HG03565 (cell line): ENCODE data around the gene ATP10A.
"Not testable (repeated sequence)": the region's sequence is repeated elsewhere in the genome, so short reads cannot be mapped to it uniquely, and the experiment has no call there.

Source experiments
- ATAC-seq: cut with Tn5 transposase; IDR thresholded peaks from one replicate; pipeline ENCODE4 v1.9.1; 2021; ENCODE audit warnings: mild to moderate bottlenecking, moderate library complexity; ENCODE audit not compliant: unreplicated experiment

ATP10A gene

DNA sequence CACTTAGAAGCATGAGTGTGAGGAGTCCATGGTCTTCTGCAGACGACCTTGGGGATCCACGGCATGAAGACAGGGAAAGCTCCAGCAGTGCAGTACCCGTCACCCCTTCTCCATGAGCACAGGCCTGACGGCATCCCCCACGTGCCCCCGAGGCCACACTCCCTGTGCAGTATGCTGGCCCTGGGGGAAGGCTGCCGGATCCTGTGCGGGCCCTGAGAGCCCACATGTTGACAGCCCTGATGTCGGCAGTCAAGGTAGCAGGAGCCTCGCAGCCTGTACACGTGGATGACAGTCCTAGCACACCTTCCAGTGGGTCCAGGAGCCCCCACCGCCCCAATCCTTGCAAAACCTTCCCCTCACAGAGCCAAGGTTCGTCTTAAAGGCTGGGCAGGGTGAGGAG lies 195.3 kb downstream of the ATP10A start:
- ATAC-seq = no peak

DNA sequence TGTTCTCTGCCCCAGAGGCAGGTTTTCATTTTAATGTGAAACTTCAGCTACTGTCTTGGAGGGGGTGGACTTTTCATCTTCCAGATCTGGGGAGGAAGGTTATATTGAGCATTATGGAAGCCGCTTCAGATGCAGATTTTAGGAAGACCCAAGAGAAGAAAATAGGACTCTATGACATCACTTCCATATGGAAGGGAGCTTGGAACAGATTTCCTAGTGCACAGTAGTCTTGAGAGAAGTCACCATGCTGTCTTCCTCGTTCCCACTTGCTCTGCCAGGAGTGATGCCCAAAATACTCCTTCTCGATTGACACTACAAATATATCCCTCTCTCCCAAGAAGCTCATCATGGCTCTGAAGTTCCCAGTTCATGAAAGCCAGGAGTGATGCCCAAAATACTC lies 197.2 kb downstream of the ATP10A start:
- ATAC-seq = no peak

DNA sequence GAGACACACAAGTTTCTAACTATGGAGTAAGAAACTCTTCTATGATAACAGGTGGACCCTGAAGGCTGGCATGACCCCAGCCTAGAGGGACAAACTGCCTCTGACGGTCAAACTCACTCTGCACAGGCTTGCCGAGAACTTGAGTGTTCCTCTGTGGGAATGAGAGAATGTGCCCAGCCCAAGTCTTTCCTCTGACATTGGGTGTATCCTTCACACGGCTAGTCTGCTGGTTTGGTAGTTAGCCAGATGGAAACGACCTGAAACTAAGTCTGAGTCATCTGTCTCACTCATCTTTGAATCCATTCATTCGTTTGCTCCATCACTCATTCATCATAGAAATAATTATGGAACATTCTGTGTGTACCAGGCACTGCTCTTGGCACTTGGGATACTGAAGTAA lies 198.4 kb downstream of the ATP10A start:
- no peak for ATAC-seq

DNA sequence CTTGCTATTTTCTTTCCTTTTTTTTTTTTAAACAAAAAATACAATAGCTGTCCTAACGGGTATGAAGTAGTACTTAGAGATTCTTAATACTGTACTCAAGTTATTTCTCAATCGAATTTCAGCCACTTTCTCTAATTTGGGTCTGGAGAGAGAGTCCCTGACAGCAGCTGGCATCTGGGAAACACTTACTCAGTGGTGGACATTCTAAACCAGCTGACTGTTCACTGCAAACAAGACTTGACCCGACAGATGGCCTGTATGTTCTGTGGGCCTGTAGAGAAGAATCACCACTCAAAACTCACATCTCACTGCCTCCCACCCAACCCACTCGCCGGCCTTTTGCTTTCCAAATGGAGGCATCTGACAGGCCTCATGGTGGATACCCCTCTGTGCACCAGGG lies 199.6 kb downstream of the ATP10A start:
- no peak for ATAC-seq

DNA sequence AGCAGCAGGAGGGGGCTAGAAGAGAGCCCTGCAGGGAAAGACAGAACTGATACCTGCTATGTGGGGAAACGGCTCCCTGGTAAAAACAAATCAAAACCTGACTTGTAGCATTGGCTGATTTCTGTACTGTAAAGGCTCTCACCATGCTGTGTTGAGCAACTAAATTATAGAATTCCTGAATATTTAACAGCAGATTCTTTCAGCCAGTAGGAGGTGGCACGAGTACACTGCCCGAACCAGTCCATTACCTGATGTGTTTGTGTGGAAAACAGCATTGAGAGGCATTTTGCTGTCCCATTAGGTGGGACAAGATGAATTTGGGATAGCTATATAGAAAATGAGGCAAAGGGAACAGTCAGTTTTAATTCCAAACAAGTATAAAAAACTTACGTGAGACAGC lies 201.2 kb downstream of the ATP10A start:
- ATAC-seq = no peak

DNA sequence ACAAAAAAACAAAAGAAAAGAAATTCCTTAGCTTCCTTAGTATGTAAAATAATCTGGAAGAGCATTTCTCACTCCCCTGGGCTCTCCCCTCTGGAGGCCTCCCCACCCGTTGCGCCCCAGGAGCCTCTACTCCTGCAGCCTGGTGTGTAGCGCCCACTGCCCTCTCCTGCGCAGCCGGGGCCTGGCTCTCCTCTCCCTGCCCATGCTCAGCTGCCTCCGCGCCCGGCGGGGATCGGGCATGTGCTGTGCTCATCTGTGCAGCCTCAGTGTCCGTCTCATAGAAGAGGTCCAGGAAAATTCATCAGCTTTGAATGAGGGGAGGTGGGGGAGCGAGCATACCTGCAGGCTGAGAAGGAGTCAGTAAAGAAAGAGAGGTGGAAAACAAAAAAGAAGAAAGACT lies 203.9 kb downstream of the ATP10A start:
- ATAC-seq = no peak

DNA sequence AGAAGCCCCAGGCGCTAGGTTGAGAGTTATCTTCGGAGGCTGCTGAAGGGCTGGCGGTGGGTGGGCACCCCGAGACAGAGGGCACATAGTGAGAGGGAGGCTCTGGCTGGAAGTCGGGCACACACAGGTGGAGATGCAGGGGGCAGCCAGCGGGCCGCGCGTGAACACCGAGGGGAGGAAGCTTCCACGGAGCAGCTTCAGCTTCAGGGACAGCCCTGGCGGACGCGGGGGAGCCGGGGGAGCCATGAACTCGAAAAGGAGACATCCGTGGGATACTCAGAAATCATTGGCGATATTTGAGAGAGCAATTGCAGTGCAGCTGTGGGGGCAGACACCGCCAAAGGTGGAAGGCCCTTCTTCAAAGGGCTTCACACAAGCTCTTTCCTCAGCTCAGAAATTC lies 204.6 kb downstream of the ATP10A start:
- ATAC-seq = no peak

DNA sequence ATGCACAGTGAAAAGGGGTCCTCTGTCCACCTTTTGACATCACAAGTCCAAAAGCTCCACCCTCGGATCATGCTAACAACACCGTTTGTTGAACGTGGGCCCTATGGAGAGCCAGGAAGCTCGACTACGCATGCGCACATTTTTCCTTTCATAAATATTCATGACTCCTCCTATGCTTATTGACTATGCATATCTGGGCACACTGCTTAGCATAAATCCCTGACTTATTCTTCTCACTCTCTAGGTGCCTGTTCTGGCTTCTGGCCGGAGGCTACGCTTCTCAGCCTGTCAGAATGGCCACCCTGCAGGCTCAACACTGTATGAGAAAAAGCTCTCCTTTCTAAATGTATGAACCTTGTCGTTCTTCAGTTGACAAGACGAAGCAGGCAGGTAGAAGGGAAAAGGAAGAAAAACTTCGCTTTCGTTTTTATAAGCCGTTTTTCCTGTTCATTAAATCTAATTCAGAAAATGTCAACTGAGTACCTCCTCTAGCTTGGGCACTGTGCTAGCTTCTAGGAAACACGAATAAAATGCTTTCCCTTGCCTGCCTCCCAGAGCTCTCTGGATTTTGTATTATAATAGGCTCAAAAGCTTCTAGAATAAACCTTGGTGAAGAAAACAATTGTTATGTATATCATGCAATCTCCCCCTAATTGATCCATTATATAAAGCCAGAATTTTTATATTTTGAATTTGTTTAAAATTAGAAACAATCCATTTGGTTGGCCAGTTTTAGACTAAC lies 207.7 kb downstream of the ATP10A start:
- no peak for ATAC-seq

DNA sequence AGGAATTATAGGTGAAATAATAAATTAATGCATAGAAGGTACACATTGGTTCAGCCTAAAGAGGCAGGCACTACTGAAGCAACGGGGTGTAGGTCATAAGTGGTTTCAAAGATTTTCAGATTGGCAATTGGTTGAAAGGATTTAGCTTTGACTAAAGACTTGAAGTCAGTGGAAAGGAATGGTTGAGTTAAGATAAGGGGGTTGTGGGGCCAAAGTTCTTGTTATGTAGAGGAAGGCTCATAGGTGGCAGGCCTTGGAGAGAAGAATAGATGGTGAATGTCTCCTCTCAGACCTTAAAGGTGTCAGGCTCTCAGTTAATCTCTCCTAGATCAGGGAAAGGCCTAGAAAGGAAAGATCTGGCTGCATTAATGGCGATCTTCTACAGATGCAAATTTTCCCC lies 209.8 kb downstream of the ATP10A start:
- no peak for ATAC-seq

DNA sequence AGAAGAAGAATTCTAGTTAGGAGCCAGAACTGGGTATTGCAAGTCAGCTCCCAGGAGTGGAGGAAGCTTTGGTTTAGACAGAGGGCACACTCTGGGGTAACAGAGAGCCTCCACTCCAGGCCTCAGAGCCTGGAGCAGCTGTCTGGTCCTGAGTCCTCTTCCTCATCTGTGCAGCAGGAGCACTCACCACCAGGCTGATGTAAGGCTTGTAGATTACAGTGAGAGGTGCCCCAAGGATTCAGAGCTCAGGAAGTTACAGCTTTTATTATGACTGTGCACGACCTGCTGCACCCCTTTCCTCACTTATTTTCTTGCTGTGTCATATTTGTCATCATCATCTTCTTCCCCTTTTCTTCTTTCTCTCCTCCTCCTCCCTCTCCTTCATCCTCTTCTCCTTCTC lies 210.4 kb downstream of the ATP10A start:
- no peak for ATAC-seq

DNA sequence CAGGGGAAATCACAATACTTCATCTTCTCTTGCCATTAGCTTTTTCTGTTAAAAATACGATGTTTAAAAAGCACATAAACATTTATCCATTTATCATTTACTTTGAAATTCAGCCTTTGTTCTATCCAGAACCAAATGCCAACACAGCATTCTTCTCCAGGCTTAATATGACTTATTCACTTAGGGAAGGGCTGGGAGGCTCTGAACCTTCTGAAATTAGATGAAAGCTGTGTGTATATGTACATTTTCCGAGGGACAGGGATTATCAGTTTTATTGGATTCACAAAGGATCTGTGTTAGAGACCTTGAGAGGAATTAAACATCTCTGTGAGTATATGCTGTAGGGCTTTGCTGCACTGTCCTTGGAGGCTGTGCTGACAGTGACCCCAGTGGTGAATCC lies 213.7 kb downstream of the ATP10A start:
- no peak for ATAC-seq

DNA sequence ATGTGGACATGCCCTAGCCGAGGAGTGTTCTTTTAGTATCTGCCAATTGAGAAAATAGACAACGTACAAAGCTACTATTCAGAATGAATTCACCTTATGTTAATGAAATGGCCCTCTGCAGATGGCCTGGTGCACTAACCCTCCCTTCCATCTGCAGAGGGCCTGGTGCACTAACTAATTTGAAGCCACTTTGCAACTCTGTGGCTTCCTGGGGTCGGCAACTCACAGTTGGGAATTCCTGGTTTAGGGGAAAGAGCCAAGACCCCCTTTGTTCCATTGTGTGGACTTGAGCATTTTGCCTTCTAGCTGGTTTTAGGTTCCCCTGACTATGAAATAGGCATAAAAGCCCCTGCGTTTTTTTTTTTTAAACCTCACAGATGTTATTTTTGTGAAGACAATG lies 220.0 kb downstream of the ATP10A start:
- ATAC-seq = no peak

DNA sequence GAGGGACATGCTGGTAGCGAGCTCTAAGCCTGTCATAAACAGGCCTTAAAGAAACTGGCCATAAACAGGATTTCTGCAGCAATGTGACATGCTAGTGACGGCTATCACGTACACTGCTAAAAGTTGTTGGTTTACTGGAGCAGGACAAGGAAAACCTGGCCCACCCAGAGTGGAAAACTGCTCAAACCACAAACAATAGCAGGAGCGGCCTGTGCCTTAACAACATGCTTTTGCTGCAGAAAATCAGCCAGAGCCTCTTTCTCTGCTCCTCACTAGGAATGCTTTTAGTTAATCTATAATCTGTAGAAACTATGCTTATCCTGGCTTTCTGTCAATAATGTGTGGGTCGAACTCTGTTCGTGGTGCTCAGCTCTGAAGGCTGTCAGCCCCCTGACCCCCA lies 221.4 kb downstream of the ATP10A start:
- no peak for ATAC-seq

DNA sequence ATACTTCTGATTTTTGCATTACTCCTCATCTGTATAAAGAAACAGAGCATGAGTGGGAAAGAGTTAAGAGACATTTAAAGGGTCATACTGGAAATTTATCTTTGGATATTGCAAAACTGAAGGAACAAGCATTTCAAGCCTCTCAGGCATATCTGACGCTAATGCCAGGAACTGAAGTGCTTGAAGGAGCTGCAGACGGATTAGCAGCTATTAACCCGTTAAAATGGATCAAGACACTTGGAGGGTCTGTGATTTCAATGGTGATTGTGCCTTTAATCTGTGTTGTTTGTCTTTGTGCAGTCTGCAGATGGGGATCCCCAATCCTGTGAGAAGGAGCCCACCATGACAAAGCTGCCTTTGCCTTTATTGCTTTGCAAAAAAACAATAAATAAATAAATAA lies 221.8 kb downstream of the ATP10A start:
- no peak for ATAC-seq

DNA sequence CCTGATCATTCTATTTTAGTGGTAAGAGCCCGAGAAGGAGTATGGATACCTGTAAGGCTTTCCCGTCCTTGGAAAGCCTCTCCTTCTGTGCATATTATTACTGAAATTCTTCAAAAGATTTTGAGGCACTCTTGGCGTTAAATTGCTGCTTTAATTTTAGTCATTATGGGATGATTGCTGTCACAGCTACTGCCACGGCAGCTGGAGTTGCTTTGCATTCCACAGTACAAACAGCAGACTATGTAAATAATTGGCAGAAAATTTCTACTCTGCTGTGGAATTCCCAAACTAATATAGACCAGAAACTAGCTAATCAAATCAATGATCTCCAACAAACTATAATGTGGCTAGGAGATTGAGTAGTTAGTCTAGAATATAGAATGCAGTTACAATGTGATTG lies 222.2 kb downstream of the ATP10A start:
- not testable (repeated sequence) for ATAC-seq

DNA sequence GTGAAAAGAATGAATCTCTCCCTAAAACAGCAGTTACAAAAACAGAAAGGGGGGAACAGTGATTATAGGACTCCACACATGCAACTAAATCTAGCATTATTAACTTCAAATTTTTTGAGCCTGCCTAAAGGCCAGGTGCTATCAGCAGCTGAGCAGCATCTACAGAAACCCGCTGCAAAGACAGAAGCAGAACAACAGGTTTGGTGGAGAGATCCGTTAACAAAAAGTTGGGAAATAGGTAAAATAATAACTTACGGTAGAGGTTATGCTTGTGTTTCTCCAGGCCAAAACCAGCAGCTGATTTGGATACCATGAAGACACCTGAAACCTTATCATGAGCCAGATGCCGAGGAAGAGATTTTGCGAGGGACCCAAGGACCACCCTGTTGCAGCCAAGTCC lies 222.7 kb downstream of the ATP10A start:
- no peak for ATAC-seq

DNA sequence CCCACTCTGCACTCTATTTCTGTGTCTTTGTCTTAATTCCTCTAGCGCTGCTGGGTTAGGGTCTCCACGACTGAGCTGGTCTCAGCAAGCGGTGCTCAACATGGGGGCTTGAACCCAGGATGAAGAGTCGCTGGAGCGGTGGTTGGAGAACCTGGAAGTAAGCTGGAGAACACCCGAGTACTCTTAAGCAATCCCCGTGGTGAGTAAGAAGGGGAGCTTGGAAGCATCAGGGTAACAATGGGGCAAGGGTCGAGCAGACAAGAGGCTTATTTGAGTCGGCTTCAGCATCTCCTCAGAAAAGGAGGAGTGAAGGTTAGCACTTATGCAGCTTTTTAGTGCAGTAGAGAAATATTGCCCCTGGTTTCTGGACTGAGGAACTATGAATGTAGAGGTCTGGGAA lies 226.6 kb downstream of the ATP10A start:
- not testable (repeated sequence) for ATAC-seq

DNA sequence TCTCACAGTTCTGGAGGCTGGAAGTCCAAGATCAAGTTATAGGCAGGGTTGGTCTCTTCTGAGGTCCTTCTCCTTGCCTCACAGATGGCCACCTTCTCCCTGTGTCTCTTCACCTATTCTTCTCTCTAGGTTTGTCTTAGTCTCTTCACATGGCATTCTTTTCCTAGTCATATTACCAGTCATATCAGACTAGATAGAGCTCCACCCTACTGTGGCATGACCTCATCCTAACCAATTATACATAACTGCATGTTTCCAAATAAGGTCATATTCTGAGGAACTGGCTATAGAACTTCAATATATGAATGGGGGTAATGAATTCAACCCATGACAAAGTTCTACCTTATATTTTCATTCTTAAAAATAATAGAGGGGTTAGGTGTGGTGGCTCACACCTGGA lies 227.9 kb downstream of the ATP10A start:
- no peak for ATAC-seq

DNA sequence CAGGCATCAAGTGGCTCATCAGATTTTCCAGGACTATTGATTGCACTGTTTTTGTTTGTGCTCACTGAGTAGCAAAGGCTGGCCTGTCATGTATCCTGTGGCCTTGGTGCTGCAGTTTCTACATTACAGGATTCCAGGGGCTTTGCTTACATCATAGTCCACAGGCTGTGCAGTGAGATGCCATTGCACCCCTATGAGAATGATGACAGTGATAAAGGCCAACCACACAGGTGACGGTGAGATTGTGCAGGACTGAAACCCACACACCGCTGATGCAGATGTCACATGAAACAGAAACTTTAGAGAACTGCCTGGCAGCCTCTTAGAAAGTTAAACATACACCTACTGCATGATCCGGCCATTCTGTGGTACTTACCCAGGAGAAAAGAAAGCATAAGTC lies 229.3 kb downstream of the ATP10A start:
- ATAC-seq = no peak

DNA sequence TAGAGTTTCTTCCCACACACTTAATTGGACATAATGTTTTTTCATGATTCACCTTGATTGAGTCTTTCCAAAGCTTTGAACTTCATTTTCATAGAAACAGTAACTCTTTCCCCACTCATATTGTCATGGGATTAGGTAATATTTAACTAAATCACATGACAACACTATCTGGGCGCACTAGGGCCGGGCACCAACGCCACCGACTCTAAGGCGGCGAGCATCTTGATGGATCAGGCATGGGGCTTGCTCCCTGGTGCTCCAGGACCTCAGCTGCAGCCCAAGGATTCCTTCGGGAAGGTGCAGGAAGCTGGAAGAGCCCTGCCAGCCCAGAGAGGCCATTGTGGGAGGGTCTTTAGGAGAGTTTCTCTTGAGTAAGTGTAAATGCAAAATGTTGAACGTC lies 231.2 kb downstream of the ATP10A start:
- no peak for ATAC-seq
